Loucy (cell line): ENCODE data around the gene RUNX1.

Experiments used
- H2AFZ ChIP-seq: fragments of 200-600 bp; sonication (generic); 2 replicates; pipeline ENCODE4 v1.6.0; 2016; ENCODE audit warnings: antibody characterized with exemption, mild to moderate bottlenecking, low read length, moderate library complexity
- H3F3A ChIP-seq: fragments of 200-600 bp; 2 replicates; pipeline ENCODE4 v1.6.0; 2016; ENCODE audit warnings: antibody characterized with exemption, low read depth, mild to moderate bottlenecking
- H3K27me3 ChIP-seq: fragments of 200-600 bp; sonication (generic); 2 replicates; pipeline ENCODE4 v1.6.1; 2014; ENCODE audit warnings: low read length, mild to moderate bottlenecking; ENCODE audit not compliant: insufficient read depth, poor library complexity, severe bottlenecking
- H3K36me3 ChIP-seq: fragments of 200-600 bp; sonication (generic); 2 replicates; pipeline ENCODE4 v1.6.1; 2016; ENCODE audit warnings: low read length; ENCODE audit not compliant: insufficient read depth
- H3K4me1 ChIP-seq: fragments of 200-600 bp; sonication (generic); 2 replicates; pipeline ENCODE4 v1.5.1; 2014; ENCODE audit warnings: low read length, mild to moderate bottlenecking; ENCODE audit not compliant: insufficient read depth, poor library complexity, severe bottlenecking
- H3K4me2 ChIP-seq: fragments of 200-600 bp; sonication (generic); 2 replicates; pipeline ENCODE4 v1.6.0; 2014; ENCODE audit warnings: antibody characterized with exemption, low read length, low read depth, mild to moderate bottlenecking; ENCODE audit not compliant: poor library complexity, severe bottlenecking
- H3K4me3 ChIP-seq: fragments of 200-600 bp; sonication (generic); 2 replicates; pipeline ENCODE4 v1.5.1; 2014; ENCODE audit warnings: low read length, mild to moderate bottlenecking, mixed read lengths; ENCODE audit not compliant: poor library complexity, severe bottlenecking
- H3K79me2 ChIP-seq: fragments of 200-600 bp; sonication (generic); 2 replicates; pipeline ENCODE4 v1.6.1; 2014; ENCODE audit warnings: low read length; ENCODE audit not compliant: insufficient read depth
- H3K9ac ChIP-seq: fragments of 200-600 bp; sonication (generic); 2 replicates; pipeline ENCODE4 v1.6.0; 2014; ENCODE audit warnings: mild to moderate bottlenecking, low read depth, low read length, moderate library complexity; ENCODE audit not compliant: poor library complexity, severe bottlenecking
- H3K9me2 ChIP-seq: fragments of 200-600 bp; sonication (generic); replicated peaks from 2 replicates; pipeline ENCODE4 v1.6.1; 2016; ENCODE audit warnings: low read depth, low read length, mixed read lengths
- H3K9me3 ChIP-seq: fragments of 200-600 bp; sonication (generic); 2 replicates; pipeline ENCODE4 v1.6.1; 2014; ENCODE audit warnings: mild to moderate bottlenecking, antibody characterized with exemption, low read length, low read depth; ENCODE audit not compliant: insufficient read depth
- H4K20me1 ChIP-seq: fragments of 200-600 bp; sonication (generic); 2 replicates; pipeline ENCODE4 v1.6.0; 2014; ENCODE audit warnings: antibody characterized with exemption, low read length, mild to moderate bottlenecking; ENCODE audit not compliant: insufficient read depth, poor library complexity, severe bottlenecking
- CTCF ChIP-seq: fragments of 200-600 bp; sonication (generic); conservative IDR thresholded peaks from 2 replicates; pipeline ENCODE4 v1.5.1; 2014; ENCODE audit warnings: mild to moderate bottlenecking, antibody characterized with exemption, low read length
- EZH2phosphoT487 ChIP-seq: fragments of 200-600 bp; IDR thresholded peaks from 2 replicates; pipeline ENCODE4 v1.6.1; 2018; ENCODE audit warnings: antibody characterized with exemption, mild to moderate bottlenecking, moderate library complexity, borderline replicate concordance

RUNX1 gene

GRCh38 chr21:34811368-34811767 is 237.7 kb downstream of the RUNX1 start:
- H3K79me2 ChIP-seq: peaks cover 26% of the 10 kb centered on the region
- H3K4me2 ChIP-seq: no peak overlapping the region

GRCh38 chr21:34810786-34811185 is 238.3 kb downstream of the RUNX1 start:
- peaks cover 52% of the 10 kb centered on the region for H4K20me1 ChIP-seq
- no peak overlapping the region for H3K4me2 ChIP-seq
- peaks cover 20% of the 10 kb centered on the region for H3K4me1 ChIP-seq

More at GRCh38 chr21:34811368-34811767, 237.7 kb downstream of the RUNX1 start:
- Histone ChIP-seq H2AFZ (no peak overlapping the region), H3K4me1 (peaks cover 20% of the 10 kb centered on the region), H4K20me1 (peaks cover 46% of the 10 kb centered on the region), H3K9ac (no peak overlapping the region), H3K9me3 (no peaks in the 10 kb centered on the region), H3K27me3 (no peaks in the 10 kb centered on the region), H3K36me3 (peaks cover 100% of the 10 kb centered on the region), H3K4me3 (no peak overlapping the region), H3K9me2 (no peaks in the 10 kb centered on the region), H3F3A (0 out of 2 replicates have a peak, but pooled peaks cover 4% of the 10 kb centered on the region)
- TF ChIP-seq CTCF (no peak), EZH2phosphoT487 (no peak)

DNA sequence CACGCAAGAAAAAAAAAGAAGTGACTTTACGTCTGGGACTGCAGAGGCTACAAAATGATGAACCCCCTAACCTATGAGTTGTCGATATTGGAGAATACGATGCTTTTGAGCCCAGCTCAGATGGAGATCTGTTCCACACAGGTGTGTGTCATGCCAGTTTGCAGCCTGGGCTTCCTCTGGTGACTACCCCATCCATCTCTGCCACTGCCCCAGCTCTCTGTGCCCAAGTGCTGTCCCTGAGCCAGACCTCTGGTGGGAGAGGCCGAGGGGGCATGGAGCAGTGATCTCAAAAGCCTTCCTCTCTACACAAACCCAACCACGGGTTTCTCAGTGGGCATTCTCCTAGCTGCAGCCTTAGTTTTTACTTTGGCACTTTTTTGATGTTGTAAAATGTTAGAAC is 239.3 kb downstream of the RUNX1 start:
- Histone ChIP-seq H3K79me2 (peaks cover 36% of the 10 kb centered on the region), H2AFZ (no peak overlapping the region), H3K27me3 (no peaks in the 10 kb centered on the region), H3K4me1 (peaks cover 20% of the 10 kb centered on the region), H3K9me2 (no peaks in the 10 kb centered on the region), H4K20me1 (peaks cover 61% of the 10 kb centered on the region), H3K4me2 (no peak overlapping the region), H3K4me3 (no peak overlapping the region), H3K9ac (no peak overlapping the region), H3F3A (0 out of 2 replicates have a peak, but pooled peaks cover 4% of the 10 kb centered on the region), H3K9me3 (no peaks in the 10 kb centered on the region), H3K36me3 (peaks cover 98% of the 10 kb centered on the region)
- TF ChIP-seq EZH2phosphoT487 (no peak), CTCF (no peak)

More at GRCh38 chr21:34810786-34811185, 238.3 kb downstream of the RUNX1 start:
- no peak for TF ChIP-seq CTCF
- no peak for TF ChIP-seq EZH2phosphoT487
- H3K9me3 ChIP-seq: no peaks in the 10 kb centered on the region
- H3F3A ChIP-seq: 0 out of 2 replicates have a peak, but pooled peaks cover 4% of the 10 kb centered on the region
- peaks cover 29% of the 10 kb centered on the region for H3K79me2 ChIP-seq
- H3K36me3 ChIP-seq: peaks cover 98% of the 10 kb centered on the region
- H3K27me3 ChIP-seq: no peaks in the 10 kb centered on the region
- H3K9ac ChIP-seq: no peak overlapping the region
- H3K9me2 ChIP-seq: no peaks in the 10 kb centered on the region
- no peak overlapping the region for H3K4me3 ChIP-seq
- H2AFZ ChIP-seq: no peak overlapping the region
